ENCODE data around the gene ACSF2. TPM values are rescaled to one million over a fixed set of nuclear protein-coding genes. Genes with fewer than 3 reads are reported as not detected.

The ACSF2 gene
- polyA plus RNA-seq, 2 of the 4 experiments (the other 2 are of a cell fraction) = 24.4 to 33.6 TPM

- TF ChIP-seq PBX3 (IDR thresholded peaks at IDR 0.05) (no peak), SMC3 (IDR thresholded peaks at IDR 0.05) (no peak)
Measured at GRCh38 chr17:50447870-50448595, 22.0 kb downstream of the ACSF2 start (continued).

- WGBS (ENCODE audit: missing lambda C conversion rate) = 87% methylated on average over 2 of the region's 2 CpGs
- POLR2A ChIA-PET = no interaction called here
- no peak overlapping the region for H3K27ac ChIP-seq
- no peak overlapping the region for H3K4me3 ChIP-seq
- FAIRE-seq = no peak
- CTCF ChIA-PET = interaction anchor here (1.0 to 2.3 kb wide), 4 partner anchors 11 to 51 kb away, joined by 3 to 7 read pairs (median 3); partner anchors contain the start of genes ACSF2 and LRRC59
- TF ChIP-seq HOXB5 (CRISPR knock-in tag; IDR thresholded peaks at IDR 0.05) (no peak), RNF2 (IDR thresholded peaks at IDR 0.05; ENCODE audit: borderline replicate concordance, low read depth) (no peak), CTCF (IDR thresholded peaks at IDR 0.05) (no peak), ELK1 (IDR thresholded peaks at IDR 0.05; ENCODE audit: low read depth, low read length) (no peak), ATOH8 (CRISPR knock-in tag; IDR thresholded peaks at IDR 0.05; ENCODE audit: low read depth) (no peak), REST (IDR thresholded peaks at IDR 0.05) (no peak), RAD21 (conservative IDR thresholded peaks at IDR 0.05 in 1 of 2, IDR thresholded peaks at IDR 0.05 in 1 of 2) (no peak), USF2 (IDR thresholded peaks at IDR 0.05) (no peak), MYC (IDR thresholded peaks at IDR 0.05; ENCODE audit: borderline replicate concordance, low read length) (no peak), JUN (IDR thresholded peaks at IDR 0.05) (no peak), BHLHE40 (IDR thresholded peaks at IDR 0.05; ENCODE audit: low read depth, low read length) (no peak), NR3C1 (IDR thresholded peaks at IDR 0.05) (no peak), HES2 (IDR thresholded peaks at IDR 0.05) (no peak), SMC3 (IDR thresholded peaks at IDR 0.05) (no peak), EHMT2 (IDR thresholded peaks at IDR 0.05; ENCODE audit: low read depth) (no peak), MAX (IDR thresholded peaks at IDR 0.05) (no peak)
- H3K4me2 ChIP-seq = no peak overlapping the region
- H3K9me3 ChIP-seq = no peaks in the 10 kb centered on the region
- DNase-seq (ENCODE audit: low read depth in 1 of 2, low spot score in 1 of 2) = no peak
- H3K4me1 ChIP-seq = peaks cover 9% of the 10 kb centered on the region; the same call in 1 of the 3 replicates
- no peak for ATAC-seq
Measured at GRCh38 chr17:50448643-50449042, 22.6 kb downstream of the ACSF2 start.
